ENCODE data around the gene ACP1. TPM values are rescaled to one million over a fixed set of nuclear protein-coding genes. Genes with fewer than 3 reads are reported as not detected.
A peak's percentile ranks its signal among the peaks of the same experiment; 100 is the strongest.

ACP1 gene
- total RNA-seq, 4 donors from 2014 or later, result 54.0 to 81.5 (median 73.8) TPM

DNA sequence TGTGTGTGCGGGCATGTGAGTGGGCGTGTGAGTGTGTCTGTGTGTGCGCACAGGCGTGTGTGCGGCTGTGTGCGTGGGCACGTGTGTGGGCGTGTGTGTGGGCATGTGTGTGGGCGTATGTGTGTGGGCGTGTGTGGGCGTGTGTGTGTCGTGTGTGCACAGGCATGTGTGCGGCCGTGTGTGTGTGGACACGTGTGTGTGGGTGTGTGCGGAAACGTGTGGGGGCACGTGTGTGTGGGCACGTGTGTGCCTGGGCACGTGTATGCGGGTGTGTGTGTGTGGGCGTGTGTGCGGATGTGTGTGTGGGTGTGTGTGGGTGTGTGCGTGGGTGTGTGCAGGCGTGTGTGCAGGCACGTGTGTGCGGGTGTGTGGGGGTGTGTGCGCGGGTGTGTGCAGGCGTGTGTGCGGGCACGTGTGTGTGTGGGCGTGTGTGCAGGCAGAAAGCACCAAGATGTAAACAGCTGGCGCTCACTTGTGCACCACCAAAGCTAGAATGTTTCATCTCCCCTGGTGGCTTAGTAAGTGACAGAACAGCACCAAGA is 54.4 kb downstream of the ACP1 start:
- TF ChIP-seq POLR2A (IDR thresholded peaks at IDR 0.05; ENCODE audit: low read depth) (no peak), POLR2AphosphoS5 (IDR thresholded peaks at IDR 0.05) (no peak), EP300 (IDR thresholded peaks at IDR 0.05) (no peak), CTCF (IDR thresholded peaks at IDR 0.05) (no peak)
- intact Hi-C loops (cut with DNase I), result no loop called here
- 87% methylated on average over 34 of the region's 34 CpGs for WGBS
- no peaks in the 10 kb centered on the region for H3K9me3 ChIP-seq
- H3K4me1 ChIP-seq, result no peaks in the 10 kb centered on the region
- H3K4me3 ChIP-seq, result no peak overlapping the region
- no peak overlapping the region for H3K27ac ChIP-seq (replicated peaks in 1 of 4)
- H3K36me3 ChIP-seq, result no peaks in the 10 kb centered on the region
- DNase-seq (ENCODE audit: extremely low spot score), result peak; percentile 77
- peaks cover 0 to 23% (median 0%) of the 10 kb centered on the region in 4 donors for H3K27me3 ChIP-seq

GRCh38 chr2:320561-320960 is 55.8 kb downstream of the ACP1 start:
- Histone ChIP-seq H3K4me3 (no peak overlapping the region), H3K36me3 (no peaks in the 10 kb centered on the region), H3K27me3 (peaks cover 0 to 11% (median 0%) of the 10 kb centered on the region in 4 donors), H3K9me3 (no peaks in the 10 kb centered on the region), H3K27ac (replicated peaks in 1 of 4) (no peak overlapping the region), H3K4me1 (no peaks in the 10 kb centered on the region)
- intact Hi-C loops (cut with DNase I), result no loop called here
- 100% methylated on average over 3 of the region's 4 CpGs for WGBS
- peak; percentile 91 for DNase-seq (ENCODE audit: extremely low spot score)
- TF ChIP-seq POLR2A (IDR thresholded peaks at IDR 0.05; ENCODE audit: low read depth) (no peak), POLR2AphosphoS5 (IDR thresholded peaks at IDR 0.05) (no peak), EP300 (IDR thresholded peaks at IDR 0.05) (no peak), CTCF (IDR thresholded peaks at IDR 0.05) (no peak)

DNA sequence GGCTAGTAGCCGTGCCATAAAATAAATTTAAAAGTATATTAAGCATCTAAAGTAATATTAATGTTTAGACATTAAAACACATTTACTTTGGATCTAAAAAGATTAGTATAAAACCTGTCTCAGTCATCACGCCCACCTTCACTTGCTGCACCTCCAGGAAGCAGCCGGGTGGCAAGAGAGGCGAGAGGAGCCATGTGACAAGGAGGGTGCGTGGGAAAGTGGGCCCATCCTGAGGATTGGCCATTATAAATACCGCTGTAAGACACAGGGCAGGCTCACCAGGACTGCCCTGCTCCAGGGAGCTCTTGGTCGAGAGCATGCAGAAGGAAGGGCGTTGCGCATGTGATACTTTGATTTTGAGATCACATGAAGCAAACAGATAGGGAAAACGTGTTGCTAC is 57.6 kb downstream of the ACP1 start:
- intact Hi-C loops (cut with DNase I), result no loop called here
- H3K27me3 ChIP-seq, result peaks cover 0 to 6% (median 0%) of the 10 kb centered on the region in 4 donors
- no peak overlapping the region for H3K4me3 ChIP-seq
- peak; percentile 90 for DNase-seq (ENCODE audit: extremely low spot score)
- WGBS, result 68% methylated on average over 10 of the region's 10 CpGs
- no peak overlapping the region for H3K27ac ChIP-seq (replicated peaks in 1 of 4)
- TF ChIP-seq CTCF (IDR thresholded peaks at IDR 0.05) (no peak), POLR2A (IDR thresholded peaks at IDR 0.05; ENCODE audit: low read depth) (no peak), POLR2AphosphoS5 (IDR thresholded peaks at IDR 0.05) (no peak), EP300 (IDR thresholded peaks at IDR 0.05) (no peak)
- peaks cover 0 to 5% (median 0%) of the 10 kb centered on the region in 4 donors for H3K9me3 ChIP-seq
- no peaks in the 10 kb centered on the region for H3K36me3 ChIP-seq
- H3K4me1 ChIP-seq, result no peaks in the 10 kb centered on the region

GRCh38 chr2:323035-323434 is 58.3 kb downstream of the ACP1 start:
- no peak overlapping the region for H3K27ac ChIP-seq (replicated peaks in 1 of 4)
- no peak for TF ChIP-seq EP300 (IDR thresholded peaks at IDR 0.05)
- TF ChIP-seq POLR2A (IDR thresholded peaks at IDR 0.05; ENCODE audit: low read depth), result no peak
- no peak for TF ChIP-seq CTCF (IDR thresholded peaks at IDR 0.05)
- no peak for TF ChIP-seq POLR2AphosphoS5 (IDR thresholded peaks at IDR 0.05)
- no peaks in the 10 kb centered on the region for H3K36me3 ChIP-seq
- no peak for DNase-seq (ENCODE audit: extremely low spot score)
- no peaks in the 10 kb centered on the region for H3K27me3 ChIP-seq
- H3K9me3 ChIP-seq, result peaks cover 0 to 9% (median 0%) of the 10 kb centered on the region in 4 donors
- H3K4me3 ChIP-seq, result no peak overlapping the region
- WGBS, result 85% methylated on average over 9 of the region's 9 CpGs
- H3K4me1 ChIP-seq, result no peaks in the 10 kb centered on the region
- intact Hi-C loops (cut with DNase I), result no loop called here

Other genes with a start within 250 kb of the ACP1 start
- gene FAM110C, start 218.4 kb upstream of the ACP1 start, total RNA-seq, result 1 to 10 TPM in 3 of 4 donors, under 1 TPM in 1; 0.98 to 3.7 (median 1.5) TPM
- 10 to 100 TPM; 15.7 to 20.3 (median 18.2) TPM for gene SH3YL1, start 915 bp upstream of the ACP1 start, total RNA-seq
- gene ALKAL2, start 23.1 kb downstream of the ACP1 start, total RNA-seq, result 10 to 100 TPM in 1 of 4 donors, 1 to 10 TPM in 2, not detected in 1; 1.7 to 11.9 (median 2.3) TPM

Measured in esophagus muscularis mucosa (tissue), 4 donors.